GM19438 (cell line): ENCODE measurements around the gene HIGD2B.
A peak's percentile ranks its signal among the peaks of the same experiment; 100 is the strongest.
"Not testable (repeated sequence)": the region's sequence is repeated elsewhere in the genome, so short reads cannot be mapped to it uniquely, and the experiment has no call there.

Experiments
- ATAC-seq: cut with Tn5 transposase; IDR thresholded peaks from one replicate; pipeline ENCODE4 v1.9.1; 2021; ENCODE audit warnings: low read depth; ENCODE audit not compliant: unreplicated experiment

The HIGD2B gene

DNA sequence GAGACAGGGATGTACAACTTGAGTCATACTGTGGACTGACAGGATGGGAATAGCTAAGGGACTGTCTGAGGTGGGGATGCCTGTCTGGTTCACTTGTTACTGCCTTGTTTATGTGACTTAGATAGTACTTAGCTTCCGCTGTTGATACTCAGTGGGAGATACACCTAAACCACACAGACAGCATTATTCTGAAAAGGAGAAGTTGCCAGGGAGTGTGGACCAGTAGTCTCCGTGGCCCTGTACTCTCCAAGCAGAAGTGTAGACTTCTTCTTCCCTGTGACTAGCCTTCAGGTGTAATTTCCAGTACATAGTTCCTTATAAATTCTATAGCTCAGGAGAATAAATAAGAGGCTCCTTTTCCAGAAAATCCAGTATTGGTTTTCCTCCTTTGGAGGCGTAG, 5.1 kb downstream of the HIGD2B start:
- no peak for ATAC-seq

DNA sequence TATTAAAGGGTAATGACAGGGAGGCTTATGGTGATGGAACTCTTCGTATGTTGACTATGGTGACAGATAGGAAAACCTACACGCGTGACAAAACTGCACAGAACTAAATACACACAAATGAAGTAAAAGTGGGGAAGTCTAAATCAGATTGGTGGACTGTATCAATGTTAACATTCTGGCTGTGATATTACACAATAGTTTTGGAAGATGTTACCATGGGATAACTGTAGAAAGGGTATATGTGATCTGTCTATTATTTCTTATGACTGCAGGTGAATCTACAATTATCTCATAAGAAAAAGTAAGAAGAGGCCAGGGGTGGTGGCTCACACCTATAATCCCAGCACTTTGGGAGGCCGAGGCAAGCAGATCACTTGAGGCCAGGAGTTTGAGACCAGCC, 9.1 kb downstream of the HIGD2B start:
- ATAC-seq: no peak

DNA sequence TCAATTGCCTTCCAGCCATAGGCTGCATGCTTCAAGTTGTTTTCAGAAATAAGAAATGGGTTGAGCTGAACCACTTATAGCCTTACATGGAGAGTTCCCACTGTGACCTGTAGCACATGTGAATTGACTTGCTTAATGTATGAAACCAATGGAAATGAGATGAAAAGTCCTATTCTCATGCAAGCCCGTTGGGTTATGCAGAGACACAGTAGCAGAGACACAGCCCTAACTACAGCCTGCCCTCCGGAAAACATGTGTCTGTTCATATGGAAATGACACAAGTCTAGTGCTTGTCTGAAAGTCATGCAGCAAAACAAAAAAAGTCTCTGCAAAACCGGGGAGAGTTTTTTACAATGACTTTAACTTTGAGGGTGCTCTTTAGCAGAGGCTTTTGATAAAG, 14.5 kb downstream of the HIGD2B start:
- ATAC-seq: no peak

DNA sequence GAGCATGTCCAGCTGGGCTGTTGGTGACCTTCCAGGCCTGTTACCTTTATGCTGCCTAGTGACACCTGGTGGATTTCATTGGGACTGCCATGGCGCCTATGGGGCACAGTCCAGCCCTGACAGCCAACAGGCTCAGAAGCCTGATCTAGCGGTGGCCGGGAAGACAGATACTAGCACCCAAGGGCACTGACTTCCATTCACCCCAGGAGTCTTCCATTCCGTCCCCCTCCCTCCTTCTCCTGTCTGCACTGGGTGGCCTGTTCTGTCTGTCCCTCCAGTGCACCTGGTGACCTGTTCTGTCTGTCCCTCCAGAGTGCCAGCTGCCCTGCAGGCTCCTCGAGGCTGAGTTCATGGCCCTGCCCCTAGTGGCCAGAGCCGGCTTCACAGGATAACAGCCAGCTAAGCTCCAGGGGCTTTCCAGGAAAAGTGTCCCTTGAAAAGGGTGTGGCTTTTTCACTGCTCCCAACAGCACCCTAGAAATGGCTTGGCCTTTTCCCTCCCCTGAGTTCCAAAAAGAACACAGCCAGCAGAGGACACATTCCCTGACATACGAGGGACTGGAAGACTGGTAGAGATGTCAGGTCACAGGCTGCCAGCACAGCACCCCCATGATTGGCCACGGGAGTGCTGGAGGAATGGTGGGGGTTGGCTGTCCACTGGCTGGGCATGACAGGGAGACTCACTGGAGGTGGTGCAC, 15.2 kb downstream of the HIGD2B start:
- ATAC-seq: peak; percentile 95

DNA sequence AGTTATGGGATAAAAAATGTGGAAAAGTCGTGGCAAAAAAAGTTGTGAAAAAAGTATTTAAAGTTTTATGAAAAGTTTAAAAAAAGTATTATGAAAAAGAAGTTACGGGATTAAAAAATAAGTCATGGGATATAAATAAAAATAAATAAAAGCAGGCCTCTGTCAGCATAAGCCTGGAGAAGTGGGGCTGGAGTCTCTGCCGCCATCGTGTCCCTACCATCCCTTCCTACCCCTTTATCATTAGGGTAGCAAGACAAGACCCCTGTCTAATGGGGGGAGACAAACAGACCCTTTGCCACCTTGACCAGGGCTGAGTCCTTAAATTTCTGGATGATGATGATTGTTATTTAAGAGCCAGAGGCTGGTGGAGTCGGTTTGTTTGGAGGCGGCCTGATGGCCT, 16.2 kb downstream of the HIGD2B start:
- not testable (repeated sequence) for ATAC-seq

DNA sequence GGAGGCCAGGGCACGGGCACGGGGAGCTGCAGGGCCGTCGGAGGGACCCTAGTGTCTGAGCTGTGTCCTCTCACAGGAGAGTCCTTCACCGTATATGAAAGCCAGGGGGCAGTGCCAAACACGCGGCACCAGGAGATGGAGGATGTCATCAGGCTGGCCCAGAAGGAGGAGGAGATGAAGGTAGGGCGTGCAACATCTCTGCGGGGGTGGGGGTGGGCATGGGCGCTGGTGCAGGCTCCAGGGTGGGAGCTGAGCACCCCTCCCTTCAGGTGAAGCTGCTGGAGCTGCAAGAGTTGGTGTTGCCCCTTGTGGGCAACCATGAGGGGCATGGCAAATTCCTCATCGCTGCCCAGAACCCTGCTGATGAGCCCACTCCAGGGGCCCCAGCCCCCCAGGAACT, 20.3 kb downstream of the HIGD2B start:
- not testable (repeated sequence) for ATAC-seq

DNA sequence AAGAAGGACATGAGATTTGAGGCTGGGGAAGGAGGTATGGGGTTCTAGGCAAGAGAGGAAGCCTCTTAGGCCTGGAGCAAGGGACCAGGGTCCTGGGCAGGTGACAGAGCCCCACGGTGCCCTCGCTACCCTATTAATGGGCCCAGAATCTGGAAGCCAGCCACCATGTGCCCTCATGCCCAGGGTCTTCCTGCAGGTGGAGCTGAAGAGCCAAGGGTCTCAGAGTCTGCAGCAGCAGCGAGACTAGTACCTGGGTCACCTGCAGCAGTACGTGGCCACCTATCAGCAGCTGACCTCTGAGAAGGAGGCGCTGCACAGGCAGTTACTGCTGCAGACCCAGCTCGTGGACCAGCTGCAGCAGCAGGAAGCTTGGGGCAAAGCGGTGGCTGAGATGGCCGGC, 22.1 kb downstream of the HIGD2B start:
- ATAC-seq: not testable (repeated sequence)

DNA sequence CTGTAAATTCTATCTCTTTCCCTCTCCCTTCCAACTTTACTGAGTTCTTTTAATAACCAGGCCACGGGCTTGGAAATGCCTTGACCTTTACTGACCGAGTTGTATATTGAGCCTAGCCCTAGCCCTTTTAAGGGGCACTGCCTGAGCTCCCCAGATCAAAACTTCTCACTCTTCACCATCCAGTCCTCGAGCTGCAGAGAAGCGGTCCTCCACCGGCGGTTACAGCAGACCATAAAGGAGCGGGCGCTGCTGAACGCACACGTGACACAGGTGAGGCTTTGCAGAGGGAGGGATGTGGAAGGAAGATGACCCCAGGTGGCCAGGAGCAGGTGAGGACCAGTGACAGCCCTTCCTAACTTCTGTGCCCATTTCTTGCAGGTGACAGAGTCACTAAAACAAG, 24.9 kb downstream of the HIGD2B start:
- ATAC-seq: not testable (repeated sequence)

DNA sequence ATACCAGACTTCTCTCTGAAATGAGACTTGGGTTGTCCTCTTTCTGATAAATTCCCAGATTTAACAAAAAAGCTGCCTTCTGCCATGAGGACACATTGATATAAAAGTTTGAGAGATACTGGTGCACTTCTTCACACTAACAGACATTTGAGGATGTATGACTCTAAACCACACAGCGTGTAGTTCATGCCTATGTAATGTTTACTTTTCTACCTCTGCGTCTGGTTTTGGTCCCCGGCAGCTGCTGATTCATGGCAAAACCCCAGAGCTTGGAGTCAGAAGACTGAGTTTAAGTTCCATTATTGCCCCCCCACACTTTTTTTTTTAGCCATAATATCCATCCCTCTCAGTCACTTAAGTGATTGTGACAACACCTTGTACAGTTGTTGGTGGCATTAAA, 30.0 kb downstream of the HIGD2B start:
- not testable (repeated sequence) for ATAC-seq

DNA sequence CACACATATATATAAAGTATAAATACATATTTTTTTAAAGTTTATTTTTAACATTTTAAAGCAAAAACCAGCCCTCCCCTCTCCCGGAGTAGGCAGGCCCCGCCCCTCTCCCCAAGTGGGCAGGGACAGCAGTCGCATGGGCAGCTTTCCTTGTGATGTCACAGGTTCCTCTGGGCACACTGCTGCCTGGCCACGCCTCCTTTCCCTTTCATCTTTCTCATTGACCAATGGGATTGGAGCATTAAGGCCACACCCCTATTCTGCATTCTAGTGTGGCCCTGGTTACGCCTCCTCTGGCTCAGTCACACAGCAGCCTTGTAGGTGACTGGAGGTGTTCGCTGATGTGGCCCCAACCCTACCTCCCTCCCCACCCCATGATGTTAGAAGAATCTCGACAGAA, 31.6 kb downstream of the HIGD2B start, which contains the start of gene GOLGA6B:
TSS of gene GOLGA6B (plus strand) at position 301 of the 400 bp plus-strand sequence. CDS start at position 342, 41 bp downstream.
- not testable (repeated sequence) for ATAC-seq

DNA sequence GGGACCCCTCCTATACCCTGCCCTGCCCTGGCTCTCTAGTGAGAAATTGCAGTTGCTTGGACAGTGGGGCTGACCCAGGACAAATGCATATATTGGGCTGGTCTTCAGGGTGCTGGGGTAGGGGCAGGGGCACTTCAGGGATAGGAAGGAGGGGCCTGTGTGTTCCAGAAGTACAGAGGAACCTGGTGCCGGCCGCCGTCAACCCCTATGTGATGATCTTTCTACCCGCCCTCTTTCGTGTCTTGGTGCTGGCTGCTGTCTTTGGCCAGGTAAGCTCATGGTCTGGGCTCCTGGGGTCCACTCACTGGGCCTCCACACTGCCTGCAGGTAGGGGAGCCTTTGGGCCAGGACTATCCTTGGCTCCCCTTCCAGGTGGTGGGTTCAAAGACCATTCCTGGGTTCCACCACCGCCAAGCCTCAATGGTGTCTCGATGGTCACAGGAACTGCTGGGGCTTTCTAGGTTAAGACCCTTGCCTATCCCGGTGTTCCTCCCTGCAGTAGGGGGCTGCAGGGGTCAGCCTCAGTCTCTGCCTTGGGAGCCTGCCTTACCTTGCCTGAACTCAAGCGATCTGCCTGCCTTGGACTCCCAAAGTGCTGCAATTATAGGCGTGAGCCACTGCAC, 37.2 kb downstream of the HIGD2B start:
- not testable (repeated sequence) for ATAC-seq

DNA sequence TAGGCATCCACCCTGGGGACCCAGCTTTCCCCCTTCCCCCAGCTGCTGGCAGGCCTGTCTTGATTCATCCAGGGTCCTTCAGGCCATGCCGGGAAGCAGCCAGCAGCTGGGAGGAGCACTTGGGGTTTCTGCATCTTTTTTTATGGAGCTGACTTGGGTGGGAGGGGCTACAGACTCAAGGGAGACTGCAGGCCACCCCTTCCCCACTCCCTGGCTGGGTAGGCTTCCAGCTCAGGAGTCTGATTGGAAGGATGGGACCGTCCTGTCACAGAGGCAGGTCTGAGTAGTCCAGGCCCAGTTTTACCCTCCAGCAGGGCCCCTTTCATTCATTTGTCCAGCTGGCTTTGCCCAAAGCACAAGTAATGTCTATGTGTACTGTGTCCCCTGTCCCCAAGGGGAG, 43.7 kb downstream of the HIGD2B start:
- not testable (repeated sequence) for ATAC-seq

DNA sequence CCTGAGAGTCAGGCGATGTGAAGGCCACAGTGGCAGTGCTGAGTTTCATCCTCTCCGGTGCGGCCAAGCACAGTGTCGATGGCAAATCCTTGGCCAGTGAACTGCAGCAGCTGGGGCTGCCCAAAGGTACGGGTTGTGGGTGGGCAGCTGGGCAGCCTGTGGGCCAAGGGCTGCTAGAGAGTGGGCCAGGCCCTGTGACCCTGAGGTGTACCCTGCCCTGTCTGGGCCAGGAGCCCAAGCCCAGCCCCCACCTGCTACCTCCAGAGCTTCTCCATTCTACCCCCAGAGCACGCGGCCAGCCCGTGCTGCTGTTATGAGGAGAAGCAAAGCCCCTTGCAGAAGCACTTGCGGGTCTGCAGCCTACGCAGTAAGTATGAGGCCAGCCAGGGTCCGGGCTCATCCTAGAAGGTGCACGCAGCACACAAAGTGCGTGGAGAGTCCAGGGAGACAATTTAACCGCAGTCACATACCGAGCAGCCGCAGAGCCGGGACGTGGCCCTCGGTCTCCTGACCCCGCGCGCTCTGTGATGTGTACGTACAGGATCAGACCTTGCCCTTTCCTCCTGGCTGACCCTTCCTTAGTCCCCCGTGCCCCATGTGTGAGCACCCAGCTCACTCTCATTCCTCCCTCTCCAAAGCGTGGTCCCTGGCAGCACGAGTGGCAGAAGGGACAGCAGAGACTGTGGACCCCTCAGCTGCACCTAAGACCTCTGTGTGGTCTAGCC, 46.1 kb downstream of the HIGD2B start:
- not testable (repeated sequence) for ATAC-seq

DNA sequence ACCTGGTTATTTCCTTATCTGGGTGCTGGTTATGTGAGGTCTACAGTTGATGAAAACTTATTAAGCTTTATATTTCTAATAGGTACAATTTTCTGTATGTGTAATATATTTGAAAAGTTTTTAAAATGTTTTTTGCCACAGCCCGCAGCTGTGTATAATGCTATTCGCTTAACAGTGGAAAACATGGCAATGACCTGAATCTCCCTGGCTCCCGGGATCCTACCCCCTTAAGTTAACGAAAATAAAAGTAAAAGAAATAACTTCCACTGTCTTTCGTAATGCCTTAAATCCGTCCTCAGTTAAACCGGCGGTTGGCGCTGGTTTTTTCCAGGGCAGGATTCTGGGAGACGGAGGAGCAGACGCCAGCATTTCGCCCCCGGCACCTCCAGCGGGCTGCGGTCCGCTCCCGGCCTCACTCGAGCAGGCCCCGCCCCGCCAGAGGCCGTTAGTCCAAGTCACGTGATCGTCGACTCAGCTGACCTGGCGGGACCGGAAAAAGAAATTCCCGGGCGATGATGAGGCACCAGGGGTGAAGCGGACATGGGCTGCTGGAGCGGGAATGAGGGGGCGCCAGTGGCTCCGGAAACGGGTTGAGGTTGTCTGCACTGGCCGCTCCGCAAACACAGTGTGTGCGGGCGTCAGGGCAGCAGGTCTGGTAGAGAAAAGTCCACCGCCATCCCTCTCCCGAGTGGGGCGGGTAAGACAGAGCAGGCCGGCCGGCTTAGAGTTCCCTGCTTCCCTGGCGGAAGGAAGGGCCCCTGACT, 49.3 kb downstream of the HIGD2B start:
- not testable (repeated sequence) for ATAC-seq

DNA sequence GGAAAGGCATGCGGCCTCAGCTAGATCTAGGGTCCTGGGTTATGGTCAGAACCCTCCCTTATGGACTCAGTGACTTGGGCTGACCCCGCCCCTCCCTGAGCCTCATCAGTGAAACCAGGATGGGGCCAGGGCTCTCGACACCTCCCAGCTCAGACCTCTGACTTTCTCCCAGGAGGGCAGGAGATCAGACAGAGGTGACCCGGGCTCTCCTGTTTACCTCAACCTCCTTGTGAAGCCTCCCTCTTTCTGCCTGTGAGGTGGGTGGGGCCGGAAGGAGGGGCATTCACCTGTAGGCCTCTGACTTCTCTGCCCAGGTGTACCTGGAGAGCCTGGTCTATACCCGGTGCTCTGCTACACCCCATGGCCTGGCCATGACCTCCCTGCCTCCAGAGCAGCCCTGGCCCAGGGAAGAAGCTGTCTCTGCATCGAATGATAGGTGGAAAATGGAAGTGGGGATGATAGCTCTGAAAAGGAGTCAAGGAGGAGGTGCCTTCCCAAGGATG, 56.9 kb downstream of the HIGD2B start:
- not testable (repeated sequence) for ATAC-seq

DNA sequence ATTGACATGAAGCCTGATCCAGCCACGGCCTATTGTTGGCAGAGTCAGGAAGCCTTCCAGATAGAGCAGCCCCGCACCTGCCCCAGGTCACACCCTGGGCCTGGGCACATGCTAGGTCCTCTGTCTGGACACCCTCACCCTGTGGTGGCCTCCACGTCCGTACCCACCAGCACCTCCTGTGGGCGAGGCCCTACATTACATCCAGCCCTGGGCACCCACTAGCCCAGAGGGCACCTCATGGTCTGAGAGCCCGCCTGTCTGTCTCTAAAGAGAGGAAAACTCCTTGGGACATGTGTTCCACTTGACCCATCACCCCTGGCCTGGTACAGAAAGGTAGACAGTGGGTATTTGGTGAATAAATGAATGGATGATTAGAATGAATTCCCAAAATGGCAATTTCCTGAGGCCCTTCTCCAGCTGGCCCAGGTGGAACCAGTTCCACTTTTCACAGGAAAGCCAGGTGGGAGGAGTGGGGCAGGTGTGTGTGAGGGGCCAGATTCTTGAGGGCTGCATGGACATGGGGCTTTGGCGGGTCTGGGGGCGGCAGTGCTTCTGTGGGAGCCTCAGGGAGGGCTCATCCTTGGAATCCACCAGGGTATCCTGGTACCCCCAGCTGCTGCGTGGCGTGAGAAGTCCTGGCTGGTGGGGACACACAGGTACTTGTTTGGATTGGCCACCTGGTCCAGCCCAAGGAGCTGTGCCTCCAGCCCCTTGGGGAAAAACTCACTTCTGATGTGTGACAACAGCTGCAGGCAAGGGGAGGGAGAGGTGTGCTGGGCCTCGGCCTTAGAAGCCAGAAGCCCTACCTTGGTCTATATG, 57.5 kb downstream of the HIGD2B start:
- not testable (repeated sequence) for ATAC-seq

DNA sequence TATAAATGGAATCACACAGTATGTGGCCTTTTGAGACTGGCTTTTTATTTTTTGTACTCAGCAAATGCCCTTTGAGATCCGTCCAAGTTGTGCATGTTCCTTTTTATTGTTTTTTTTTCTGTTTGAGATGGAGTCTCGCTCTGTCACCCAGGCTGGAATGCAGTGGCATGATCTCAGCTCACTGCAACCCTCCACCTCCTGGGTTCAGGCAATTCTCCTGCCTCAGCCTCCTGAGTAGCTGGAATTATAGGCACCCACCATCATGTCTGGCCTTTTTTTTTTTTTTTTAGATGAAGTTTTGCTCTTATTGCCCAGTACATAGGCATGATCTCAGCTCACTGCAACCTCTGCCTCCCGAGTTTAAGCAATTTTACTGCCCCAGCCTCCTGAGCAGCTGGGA, 59.8 kb downstream of the HIGD2B start:
- ATAC-seq: not testable (repeated sequence)
